CD4-positive, alpha-beta T cell (primary cell): ENCODE data around the gene FMN1. TPM values are rescaled to one million over a fixed set of nuclear protein-coding genes. Genes with fewer than 3 reads are reported as not detected.

Source experiments
- ATAC-seq: fragments of 200-7000 bp; cut with Tn5 transposase; one replicate; pipeline ENCODE4 v1.10.0; 2022; ENCODE audit warnings: mild to moderate bottlenecking; ENCODE audit not compliant: poor library complexity
- CTCF ChIA-PET: fragments of 350-600 bp; sonication (Branson Sonifier 250); formaldehyde crosslinking; loops from one replicate; lab custom pipeline; 2021; ENCODE audit warnings: antibody characterized with exemption, inconsistent platforms; lab: Charles Lee
- POLR2A ChIA-PET: fragments of 350-600 bp; sonication (Branson Sonifier 250); formaldehyde crosslinking; loops from one replicate; lab custom pipeline; 2021; ENCODE audit warnings: antibody characterized with exemption, inconsistent platforms; lab: Charles Lee
- DNase-seq, 14 experiments: peaks; one replicate each; pipeline ENCODE4 v3.0.0-alpha.2; 2013 to 2020; ENCODE audit warnings: mixed read lengths in 2 of 14
- H3K27ac ChIP-seq, 2 donors: one replicate each; pipeline versions ENCODE4 v1.5.1 to v1.7.0; 2013; ENCODE audit warnings: low read length in 2 of 2, low read depth in 1 of 2, mild to moderate bottlenecking in 1 of 2
- H3K27me3 ChIP-seq, 2 experiments: 1 replicate in 1 of 2; 2 replicates in 1 of 2; pipeline versions ENCODE4 v1.6.1 to v1.7.0; 2013; ENCODE audit warnings: low read length in 2 of 2, control low read depth in 1 of 2, mild to moderate bottlenecking in 1 of 2, moderate library complexity in 1 of 2; ENCODE audit not compliant: insufficient read depth in 2 of 2, control insufficient read depth in 1 of 2
- H3K36me3 ChIP-seq: one replicate; pipeline ENCODE4 v1.6.1; 2013; ENCODE audit warnings: low read length, control low read depth; ENCODE audit not compliant: insufficient read depth
- H3K4me1 ChIP-seq: one replicate; pipeline ENCODE4 v1.6.1; 2013; ENCODE audit warnings: low read length, control low read depth; ENCODE audit not compliant: insufficient read depth
- H3K4me3 ChIP-seq: one replicate; pipeline ENCODE4 v1.5.1; 2013; ENCODE audit warnings: mild to moderate bottlenecking, low read length, moderate library complexity
- H3K9me3 ChIP-seq, 2 experiments: 1 replicate in 1 of 2; 2 replicates in 1 of 2; pipeline versions ENCODE4 v1.6.1 to v1.7.0; 2013; ENCODE audit warnings: low read length in 2 of 2, mild to moderate bottlenecking in 2 of 2, control low read depth in 1 of 2, moderate library complexity in 1 of 2; ENCODE audit not compliant: control insufficient read depth in 1 of 2, insufficient read depth in 1 of 2
- H3K27ac Mint-ChIP-seq: one replicate; pipeline ENCODE4 v1.8.0; 2020; ENCODE audit warnings: mixed read lengths
- H3K27me3 Mint-ChIP-seq: one replicate; pipeline ENCODE4 v1.8.0; 2021; ENCODE audit warnings: mixed read lengths
- H3K36me3 Mint-ChIP-seq: one replicate; pipeline ENCODE4 v1.8.0; 2021; ENCODE audit warnings: low read depth, mixed read lengths
- H3K4me1 Mint-ChIP-seq: one replicate; pipeline ENCODE4 v1.8.0; 2021; ENCODE audit warnings: low read depth, mixed read lengths
- H3K4me3 Mint-ChIP-seq: one replicate; pipeline ENCODE4 v1.8.0; 2020; ENCODE audit warnings: mild to moderate bottlenecking, mixed read lengths
- H3K9me3 Mint-ChIP-seq: one replicate; pipeline ENCODE4 v1.8.0; 2020; ENCODE audit warnings: mixed read lengths
- intact Hi-C, 2 experiments: fragments of 100-400 bp; cut with DNase I in 1 of 2; cut with micrococcal nuclease in 1 of 2; formaldehyde crosslinking; loops; one replicate each; pipeline versions ENCODE4 v1.15.1 to v1.9.0; 2023 to 2025; cut with DNase I, micrococcal nuclease
- total RNA-seq, 174 experiments: library from RNA in 2 of 174; stranded (reverse) in 2 of 174; gene quantifications; one replicate each; pipeline ENCODE4 v1.2.3 and lab custom pipeline; 2021 to 2026
- TF ChIP-seq, protein P1 (sequence below): fragments of 200-600 bp; IDR thresholded peaks from one replicate; pipeline ENCODE4 v1.8.0; 2022; ENCODE audit warnings: antibody characterized with exemption, mild to moderate bottlenecking

Gene FMN1
- total RNA-seq, 2 experiments from 2014 or later: 0.39 to 0.55 TPM

DNA sequence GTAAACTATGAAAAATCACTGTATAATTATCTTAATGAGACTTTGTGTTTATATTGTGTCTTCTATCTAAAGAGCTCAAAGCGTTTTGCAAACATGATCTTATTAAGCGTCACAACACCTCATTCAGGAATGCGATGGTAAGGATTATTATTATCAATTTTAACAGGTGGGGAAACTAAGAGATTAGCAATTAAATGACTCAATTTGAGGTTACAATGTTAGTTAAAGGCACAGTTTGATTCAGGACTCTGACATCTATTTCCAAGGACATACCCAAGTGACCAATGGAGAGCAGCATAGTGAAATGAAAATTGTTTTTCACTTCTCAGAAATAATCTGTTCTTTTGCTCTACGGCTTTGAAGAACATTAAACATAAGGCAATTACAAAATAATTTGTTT is 74.6 kb downstream of the FMN1 start:
- Mint-ChIP-seq H3K9me3 (no peaks in the 10 kb centered on the region), H3K27me3 (no peaks in the 10 kb centered on the region), H3K36me3 (no peaks in the 10 kb centered on the region), H3K4me3 (no peak overlapping the region), H3K4me1 (no peaks in the 10 kb centered on the region), H3K27ac (no peak overlapping the region)
- H3K4me1 ChIP-seq: no peaks in the 10 kb centered on the region
- DNase-seq (no peak), ATAC-seq (no peak)
- no peaks in the 10 kb centered on the region for H3K9me3 ChIP-seq
- no peak overlapping the region for H3K4me3 ChIP-seq
- TF ChIP-seq, protein P1, sequence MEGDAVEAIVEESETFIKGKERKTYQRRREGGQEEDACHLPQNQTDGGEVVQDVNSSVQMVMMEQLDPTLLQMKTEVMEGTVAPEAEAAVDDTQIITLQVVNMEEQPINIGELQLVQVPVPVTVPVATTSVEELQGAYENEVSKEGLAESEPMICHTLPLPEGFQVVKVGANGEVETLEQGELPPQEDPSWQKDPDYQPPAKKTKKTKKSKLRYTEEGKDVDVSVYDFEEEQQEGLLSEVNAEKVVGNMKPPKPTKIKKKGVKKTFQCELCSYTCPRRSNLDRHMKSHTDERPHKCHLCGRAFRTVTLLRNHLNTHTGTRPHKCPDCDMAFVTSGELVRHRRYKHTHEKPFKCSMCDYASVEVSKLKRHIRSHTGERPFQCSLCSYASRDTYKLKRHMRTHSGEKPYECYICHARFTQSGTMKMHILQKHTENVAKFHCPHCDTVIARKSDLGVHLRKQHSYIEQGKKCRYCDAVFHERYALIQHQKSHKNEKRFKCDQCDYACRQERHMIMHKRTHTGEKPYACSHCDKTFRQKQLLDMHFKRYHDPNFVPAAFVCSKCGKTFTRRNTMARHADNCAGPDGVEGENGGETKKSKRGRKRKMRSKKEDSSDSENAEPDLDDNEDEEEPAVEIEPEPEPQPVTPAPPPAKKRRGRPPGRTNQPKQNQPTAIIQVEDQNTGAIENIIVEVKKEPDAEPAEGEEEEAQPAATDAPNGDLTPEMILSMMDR: no peak
- no peak overlapping the region for H3K27ac ChIP-seq
- H3K27me3 ChIP-seq: no peaks in the 10 kb centered on the region
- POLR2A ChIA-PET: no interaction called here
- no peaks in the 10 kb centered on the region for H3K36me3 ChIP-seq
- CTCF ChIA-PET: interaction anchor here (1.0 kb wide), 1 partner anchor 34 kb away, joined by 3 read pairs; no protein-coding TSS in a partner anchor
- intact Hi-C loops: no loop called here

DNA sequence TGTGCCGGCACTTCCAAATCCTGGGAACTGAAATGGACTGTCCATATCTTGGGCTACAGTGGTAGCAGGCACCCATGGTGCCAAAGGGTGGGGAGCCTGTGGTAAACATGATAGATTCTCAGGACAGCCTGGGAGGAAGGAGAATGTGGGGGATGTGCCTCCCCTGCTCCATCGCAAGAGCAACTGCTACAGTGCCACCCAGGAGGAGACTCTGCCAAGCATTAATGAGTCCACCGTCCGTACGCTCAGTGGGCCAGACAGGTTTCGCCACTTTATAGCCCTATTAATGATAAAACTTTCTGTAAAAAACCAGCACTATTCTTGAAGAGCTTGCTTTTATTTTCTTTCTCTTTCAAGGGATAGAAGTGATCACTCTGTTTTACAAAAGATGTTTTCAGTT is 75.2 kb downstream of the FMN1 start:
- Histone ChIP-seq H3K36me3 (no peaks in the 10 kb centered on the region), H3K27ac (no peak overlapping the region), H3K4me3 (no peak overlapping the region), H3K27me3 (no peaks in the 10 kb centered on the region), H3K4me1 (no peaks in the 10 kb centered on the region), H3K9me3 (no peaks in the 10 kb centered on the region)
- H3K27me3 Mint-ChIP-seq: no peaks in the 10 kb centered on the region
- POLR2A ChIA-PET: no interaction called here
- H3K36me3 Mint-ChIP-seq: no peaks in the 10 kb centered on the region
- no peak for ATAC-seq
- no peak overlapping the region for H3K27ac Mint-ChIP-seq
- intact Hi-C loops: no loop called here
- H3K9me3 Mint-ChIP-seq: no peaks in the 10 kb centered on the region
- DNase-seq: no peak
- no peak overlapping the region for H3K4me3 Mint-ChIP-seq
- TF ChIP-seq, protein P1: no peak
- H3K4me1 Mint-ChIP-seq: no peaks in the 10 kb centered on the region
- CTCF ChIA-PET: interaction anchor here (1.0 kb wide), 1 partner anchor 33 kb away, joined by 3 read pairs; no protein-coding TSS in a partner anchor

DNA sequence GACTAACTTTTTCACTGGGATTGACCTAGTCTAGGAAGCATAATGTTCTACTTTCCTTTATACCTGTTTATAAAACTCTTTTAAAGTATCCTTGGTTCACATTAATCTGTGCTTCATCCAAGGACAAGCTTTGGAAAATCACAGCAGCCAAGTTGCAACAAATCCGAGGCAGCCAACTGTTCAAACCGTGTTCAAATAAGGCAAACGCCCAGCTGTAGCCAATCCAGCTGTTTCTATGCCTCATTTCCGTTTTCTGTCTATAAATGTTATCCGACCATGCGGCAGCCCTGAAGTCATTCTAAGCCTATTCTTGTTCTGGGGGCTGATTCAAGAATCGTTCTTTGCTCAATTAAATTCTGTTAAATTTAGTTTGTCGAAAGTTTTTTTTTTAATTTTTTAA is 78.3 kb downstream of the FMN1 start:
- H3K4me1 ChIP-seq: no peaks in the 10 kb centered on the region
- H3K36me3 ChIP-seq: no peaks in the 10 kb centered on the region
- no peak for ATAC-seq
- TF ChIP-seq, protein P1: no peak
- H3K9me3 ChIP-seq: no peaks in the 10 kb centered on the region
- Mint-ChIP-seq H3K9me3 (no peaks in the 10 kb centered on the region), H3K36me3 (no peaks in the 10 kb centered on the region), H3K27ac (no peak overlapping the region), H3K27me3 (no peaks in the 10 kb centered on the region), H3K4me1 (no peaks in the 10 kb centered on the region), H3K4me3 (no peak overlapping the region)
- intact Hi-C loops: no loop called here
- H3K27me3 ChIP-seq: no peaks in the 10 kb centered on the region
- no peak overlapping the region for H3K4me3 ChIP-seq
- no peak for DNase-seq
- ChIA-PET CTCF (no interaction called here), POLR2A (no interaction called here)
- H3K27ac ChIP-seq: no peak overlapping the region
